GM23338 (cell line): ENCODE data around the gene ARMC9. TPM values are rescaled to one million over a fixed set of nuclear protein-coding genes. Genes with fewer than 3 reads are reported as not detected.
A peak's percentile ranks its signal among the peaks of the same experiment; 100 is the strongest.

Experiments used
- ATAC-seq: fragments of 200-7000 bp; cut with Tn5 transposase; 3 replicates; pipeline ENCODE4 v1.9.1; 2020
- DNase-seq: peaks from one replicate; pipeline ENCODE4 v3.0.0-alpha.2; 2015; ENCODE audit warnings: low spot score
- H2AFZ ChIP-seq: fragments of 200-600 bp; sonication (generic); 2 replicates; pipeline ENCODE4 v1.8.0; 2016; ENCODE audit warnings: antibody characterized with exemption, mild to moderate bottlenecking, moderate library complexity
- H3F3A ChIP-seq: fragments of 200-600 bp; sonication (generic); replicated peaks from 2 replicates; pipeline ENCODE4 v1.8.0; 2017; ENCODE audit warnings: antibody characterized with exemption, mixed run types, low read depth
- H3K27ac ChIP-seq: fragments of 200-600 bp; sonication (generic); 2 replicates; pipeline ENCODE4 v1.6.1; 2016; ENCODE audit warnings: low read depth
- H3K27me3 ChIP-seq: fragments of 200-600 bp; sonication (generic); 2 replicates; pipeline ENCODE4 v1.8.0; 2016; ENCODE audit warnings: mild to moderate bottlenecking, mixed run types, moderate library complexity; ENCODE audit not compliant: insufficient read depth
- H3K36me3 ChIP-seq: fragments of 200-600 bp; sonication (generic); 2 replicates; pipeline ENCODE4 v1.8.0; 2016; ENCODE audit warnings: mild to moderate bottlenecking; ENCODE audit not compliant: insufficient read depth
- H3K4me1 ChIP-seq: fragments of 200-600 bp; sonication (generic); 2 replicates; pipeline ENCODE4 v1.8.0; 2016; ENCODE audit warnings: mild to moderate bottlenecking, moderate library complexity; ENCODE audit not compliant: insufficient read depth
- H3K4me2 ChIP-seq: fragments of 200-600 bp; sonication (generic); 2 replicates; pipeline ENCODE4 v1.7.1; 2017; ENCODE audit warnings: mixed run types
- H3K4me3 ChIP-seq: fragments of 200-600 bp; sonication (generic); 2 replicates; pipeline ENCODE4 v1.6.1; 2016; ENCODE audit warnings: mixed run types
- H3K79me2 ChIP-seq: fragments of 200-600 bp; sonication (generic); replicated peaks from 2 replicates; pipeline ENCODE4 v1.8.0; 2017; ENCODE audit warnings: mild to moderate bottlenecking; ENCODE audit not compliant: insufficient read depth
- H3K9me2 ChIP-seq: fragments of 200-600 bp; sonication (generic); 2 replicates; pipeline ENCODE4 v1.8.0; 2017; ENCODE audit not compliant: insufficient read depth
- H4K20me1 ChIP-seq: fragments of 200-600 bp; sonication (generic); replicated peaks from 2 replicates; pipeline ENCODE4 v1.8.0; 2017; ENCODE audit warnings: mild to moderate bottlenecking; ENCODE audit not compliant: insufficient read depth
- H3K27ac Mint-ChIP-seq: 2 replicates; pipeline ENCODE4 v1.8.0; 2020; ENCODE audit warnings: inconsistent platforms, mild to moderate bottlenecking, moderate library complexity, mixed read lengths
- H3K27me3 Mint-ChIP-seq: 3 replicates; pipeline ENCODE4 v1.8.0; 2022; ENCODE audit warnings: low read depth, mild to moderate bottlenecking, moderate library complexity, mixed read lengths, inconsistent platforms; ENCODE audit not compliant: insufficient read depth, poor library complexity
- H3K36me3 Mint-ChIP-seq: 3 replicates; pipeline ENCODE4 v1.8.0; 2021; ENCODE audit warnings: low read depth, mild to moderate bottlenecking, inconsistent platforms, moderate library complexity, mixed read lengths
- H3K4me1 Mint-ChIP-seq: 3 replicates; pipeline ENCODE4 v1.8.0; 2020; ENCODE audit warnings: mild to moderate bottlenecking, inconsistent platforms, mixed read lengths
- H3K4me3 Mint-ChIP-seq: 3 replicates; pipeline ENCODE4 v1.8.0; 2021; ENCODE audit warnings: moderate library complexity, mild to moderate bottlenecking, inconsistent platforms, mixed read lengths
- H3K9me3 Mint-ChIP-seq: 3 replicates; pipeline ENCODE4 v1.8.0; 2020; ENCODE audit warnings: moderate library complexity, mild to moderate bottlenecking, inconsistent platforms, mixed read lengths
- CREB1 ChIP-seq: fragments of 250-450 bp; sonication (Bioruptor Pico); IDR thresholded peaks from 2 replicates; pipeline ENCODE4 v1.5.0; 2020; ENCODE audit warnings: low read depth, mild to moderate bottlenecking, moderate library complexity
- EZH2 ChIP-seq: fragments of 200-600 bp; sonication (generic); IDR thresholded peaks from one replicate; pipeline ENCODE4 v1.8.0; 2017; ENCODE audit warnings: antibody characterized with exemption, mild to moderate bottlenecking, low read depth; ENCODE audit not compliant: unreplicated experiment
- EZH2phosphoT487 ChIP-seq: fragments of 200-600 bp; sonication (generic); IDR thresholded peaks from one replicate; pipeline ENCODE4 v1.8.1; 2018; ENCODE audit warnings: antibody characterized with exemption; ENCODE audit not compliant: unreplicated experiment
- POLR2AphosphoS5 ChIP-seq: IDR thresholded peaks from 2 replicates; pipeline ENCODE4 v1.6.1; 2016; ENCODE audit warnings: antibody characterized with exemption, low read depth
- STAT1 ChIP-seq: IDR thresholded peaks from one replicate; pipeline ENCODE4 v1.6.1; 2016; ENCODE audit warnings: antibody characterized with exemption; ENCODE audit not compliant: unreplicated experiment
- ZNF114 ChIP-seq: fragments of 250-450 bp; sonication (Bioruptor Pico); IDR thresholded peaks from 2 replicates; pipeline ENCODE4 v1.5.0; 2020; ENCODE audit warnings: mild to moderate bottlenecking, moderate library complexity
- ZNF331 ChIP-seq: fragments of 250-450 bp; sonication (Bioruptor Pico); IDR thresholded peaks from 2 replicates; pipeline ENCODE4 v1.5.0; 2020; ENCODE audit warnings: low read depth, mild to moderate bottlenecking, moderate library complexity
- polyA plus RNA-seq: library from polyadenylated mRNA; unstranded; fragments of >200 nt; fragmentation: Nextera tagmentation; extraction: Ambion mirVana; gene quantifications from 2 replicates; pipeline ENCODE4 v1.2.1, GENCODE V29; 2016
- total RNA-seq: library from RNA; depleted of rRNA; stranded (reverse); fragments of >200 nt; shearing (Covaris generic); gene quantifications from 2 replicates; pipeline ENCODE4 v1.2.3, GENCODE V29; 2014
- TF ChIP-seq, protein P1 (sequence below), 2 experiments: fragments of 200-600 bp in 1 of 2; sonication (generic) in 1 of 2; conservative IDR thresholded peaks; 2 replicates each; pipeline versions ENCODE4 v1.5.1 to v1.6.1; 2016 to 2017; ENCODE audit warnings: antibody characterized with exemption in 2 of 2, low read depth in 2 of 2, mild to moderate bottlenecking in 2 of 2, moderate library complexity in 1 of 2
- TF ChIP-seq, protein P2 (sequence below): IDR thresholded peaks from one replicate; pipeline ENCODE4 v1.6.1; 2018; ENCODE audit warnings: antibody characterized with exemption; ENCODE audit not compliant: unreplicated experiment
- TF ChIP-seq, protein P3 (sequence below): IDR thresholded peaks from 2 replicates; pipeline ENCODE4 v1.6.1; 2016; ENCODE audit warnings: antibody characterized with exemption

ARMC9 gene
- total and polyA plus RNA-seq, 2 experiments from 2014 or later, result 29.2 to 56.0 TPM

DNA sequence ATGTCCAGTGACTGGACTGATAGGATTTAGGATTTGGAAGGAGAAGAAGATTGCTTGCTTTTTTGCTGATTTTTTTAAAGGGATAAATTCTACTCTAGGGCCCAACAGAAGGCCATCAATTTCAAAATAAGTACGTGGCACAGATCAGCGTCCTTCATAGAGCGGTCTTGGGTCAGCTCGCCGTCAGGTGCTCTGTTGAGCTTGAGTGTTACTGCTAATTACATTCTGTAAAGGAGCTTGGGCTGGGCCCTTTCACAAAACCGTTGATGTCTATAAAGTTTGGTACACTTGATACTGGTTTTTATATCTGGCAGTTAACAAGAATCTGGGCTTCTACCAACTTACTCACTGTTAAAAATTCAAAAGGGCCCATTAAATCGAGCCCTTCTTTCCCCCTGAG is 45.4 kb downstream of the ARMC9 start (continued):
- TF ChIP-seq, protein P1, sequence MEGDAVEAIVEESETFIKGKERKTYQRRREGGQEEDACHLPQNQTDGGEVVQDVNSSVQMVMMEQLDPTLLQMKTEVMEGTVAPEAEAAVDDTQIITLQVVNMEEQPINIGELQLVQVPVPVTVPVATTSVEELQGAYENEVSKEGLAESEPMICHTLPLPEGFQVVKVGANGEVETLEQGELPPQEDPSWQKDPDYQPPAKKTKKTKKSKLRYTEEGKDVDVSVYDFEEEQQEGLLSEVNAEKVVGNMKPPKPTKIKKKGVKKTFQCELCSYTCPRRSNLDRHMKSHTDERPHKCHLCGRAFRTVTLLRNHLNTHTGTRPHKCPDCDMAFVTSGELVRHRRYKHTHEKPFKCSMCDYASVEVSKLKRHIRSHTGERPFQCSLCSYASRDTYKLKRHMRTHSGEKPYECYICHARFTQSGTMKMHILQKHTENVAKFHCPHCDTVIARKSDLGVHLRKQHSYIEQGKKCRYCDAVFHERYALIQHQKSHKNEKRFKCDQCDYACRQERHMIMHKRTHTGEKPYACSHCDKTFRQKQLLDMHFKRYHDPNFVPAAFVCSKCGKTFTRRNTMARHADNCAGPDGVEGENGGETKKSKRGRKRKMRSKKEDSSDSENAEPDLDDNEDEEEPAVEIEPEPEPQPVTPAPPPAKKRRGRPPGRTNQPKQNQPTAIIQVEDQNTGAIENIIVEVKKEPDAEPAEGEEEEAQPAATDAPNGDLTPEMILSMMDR (conservative IDR thresholded peaks at IDR 0.05; ENCODE audit: low read depth in 2 of 2), result no peak
- TF ChIP-seq, protein P2, sequence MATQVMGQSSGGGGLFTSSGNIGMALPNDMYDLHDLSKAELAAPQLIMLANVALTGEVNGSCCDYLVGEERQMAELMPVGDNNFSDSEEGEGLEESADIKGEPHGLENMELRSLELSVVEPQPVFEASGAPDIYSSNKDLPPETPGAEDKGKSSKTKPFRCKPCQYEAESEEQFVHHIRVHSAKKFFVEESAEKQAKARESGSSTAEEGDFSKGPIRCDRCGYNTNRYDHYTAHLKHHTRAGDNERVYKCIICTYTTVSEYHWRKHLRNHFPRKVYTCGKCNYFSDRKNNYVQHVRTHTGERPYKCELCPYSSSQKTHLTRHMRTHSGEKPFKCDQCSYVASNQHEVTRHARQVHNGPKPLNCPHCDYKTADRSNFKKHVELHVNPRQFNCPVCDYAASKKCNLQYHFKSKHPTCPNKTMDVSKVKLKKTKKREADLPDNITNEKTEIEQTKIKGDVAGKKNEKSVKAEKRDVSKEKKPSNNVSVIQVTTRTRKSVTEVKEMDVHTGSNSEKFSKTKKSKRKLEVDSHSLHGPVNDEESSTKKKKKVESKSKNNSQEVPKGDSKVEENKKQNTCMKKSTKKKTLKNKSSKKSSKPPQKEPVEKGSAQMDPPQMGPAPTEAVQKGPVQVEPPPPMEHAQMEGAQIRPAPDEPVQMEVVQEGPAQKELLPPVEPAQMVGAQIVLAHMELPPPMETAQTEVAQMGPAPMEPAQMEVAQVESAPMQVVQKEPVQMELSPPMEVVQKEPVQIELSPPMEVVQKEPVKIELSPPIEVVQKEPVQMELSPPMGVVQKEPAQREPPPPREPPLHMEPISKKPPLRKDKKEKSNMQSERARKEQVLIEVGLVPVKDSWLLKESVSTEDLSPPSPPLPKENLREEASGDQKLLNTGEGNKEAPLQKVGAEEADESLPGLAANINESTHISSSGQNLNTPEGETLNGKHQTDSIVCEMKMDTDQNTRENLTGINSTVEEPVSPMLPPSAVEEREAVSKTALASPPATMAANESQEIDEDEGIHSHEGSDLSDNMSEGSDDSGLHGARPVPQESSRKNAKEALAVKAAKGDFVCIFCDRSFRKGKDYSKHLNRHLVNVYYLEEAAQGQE, result no peak
- TF ChIP-seq POLR2AphosphoS5, result no peak
- TF ChIP-seq, protein P3, sequence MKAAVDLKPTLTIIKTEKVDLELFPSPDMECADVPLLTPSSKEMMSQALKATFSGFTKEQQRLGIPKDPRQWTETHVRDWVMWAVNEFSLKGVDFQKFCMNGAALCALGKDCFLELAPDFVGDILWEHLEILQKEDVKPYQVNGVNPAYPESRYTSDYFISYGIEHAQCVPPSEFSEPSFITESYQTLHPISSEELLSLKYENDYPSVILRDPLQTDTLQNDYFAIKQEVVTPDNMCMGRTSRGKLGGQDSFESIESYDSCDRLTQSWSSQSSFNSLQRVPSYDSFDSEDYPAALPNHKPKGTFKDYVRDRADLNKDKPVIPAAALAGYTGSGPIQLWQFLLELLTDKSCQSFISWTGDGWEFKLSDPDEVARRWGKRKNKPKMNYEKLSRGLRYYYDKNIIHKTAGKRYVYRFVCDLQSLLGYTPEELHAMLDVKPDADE, result no peak
- TF ChIP-seq EZH2, result no peak
- no peak for TF ChIP-seq CREB1 (CRISPR knock-in tag)
- TF ChIP-seq ZNF114 (CRISPR knock-in tag), result no peak
- TF ChIP-seq EZH2phosphoT487, result no peak

DNA sequence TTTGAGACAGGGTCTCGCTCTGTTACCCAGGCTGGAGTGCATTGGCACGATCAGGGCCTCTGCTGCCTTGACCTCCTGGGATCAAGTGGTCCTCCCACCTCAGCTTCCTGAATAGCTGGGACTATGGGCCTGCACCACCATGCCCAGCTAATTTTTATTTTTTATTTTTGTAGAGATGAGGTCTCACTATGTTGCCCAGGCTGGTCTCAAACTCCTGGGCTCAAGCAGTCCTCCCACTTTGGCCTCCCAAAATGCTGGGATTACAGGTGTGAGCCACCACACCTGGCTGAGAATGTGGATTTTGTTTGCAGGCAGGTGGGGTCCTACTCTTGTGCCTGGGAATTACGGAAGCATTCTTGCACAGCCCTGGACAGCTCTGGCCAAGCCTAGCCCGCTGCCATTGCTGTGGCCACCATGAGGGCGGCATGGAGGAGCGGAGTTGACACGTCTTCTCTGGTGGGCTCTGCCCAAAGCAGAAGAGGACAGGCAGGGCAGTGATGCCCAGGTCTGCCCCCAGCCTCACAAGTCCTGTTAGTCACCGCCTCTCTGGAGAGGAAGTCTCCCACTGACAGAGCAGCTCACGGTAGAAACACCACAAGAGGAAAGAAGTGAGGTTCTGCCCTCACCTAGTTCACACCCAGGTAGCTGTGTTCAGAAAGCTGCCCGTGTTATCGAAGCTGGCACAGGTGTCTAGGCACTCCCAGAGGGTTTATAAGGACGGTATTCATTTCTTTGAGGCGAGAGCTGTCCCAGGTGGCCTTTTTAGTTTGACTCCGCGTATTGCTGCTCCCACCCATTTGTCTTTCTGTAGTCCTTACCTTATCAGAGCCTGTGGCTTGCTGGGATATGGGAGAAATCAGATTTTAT is 46.2 kb downstream of the ARMC9 start:
- Mint-ChIP-seq H3K27me3 (peaks cover 4% of the 10 kb centered on the region), H3K36me3 (peaks cover 23% of the 10 kb centered on the region), H3K9me3 (no peaks in the 10 kb centered on the region), H3K27ac (no peak overlapping the region; the same call in 1 of the 2 replicates), H3K4me1 (peaks cover 19% of the 10 kb centered on the region), H3K4me3 (no peak overlapping the region)
- H2AFZ ChIP-seq, result no peak overlapping the region
- no peaks in the 10 kb centered on the region for H3K9me2 ChIP-seq
- H3K79me2 ChIP-seq, result no peaks in the 10 kb centered on the region
- no peaks in the 10 kb centered on the region for H3K4me1 ChIP-seq
- H3K36me3 ChIP-seq, result peaks cover 4% of the 10 kb centered on the region; the same call in 1 of the 2 replicates
- H3F3A ChIP-seq, result 0 out of 2 replicates have a peak, but pooled peaks cover 9% of the 10 kb centered on the region
- DNase-seq (no peak), ATAC-seq (no peak; the same call in 2 of the 3 replicates)
- H4K20me1 ChIP-seq, result no peaks in the 10 kb centered on the region
- no peaks in the 10 kb centered on the region for H3K27me3 ChIP-seq
- no peak overlapping the region for H3K4me2 ChIP-seq
- peak overlapping the region; percentile 59; the same call in 1 of the 2 replicates for H3K27ac ChIP-seq
- no peak overlapping the region for H3K4me3 ChIP-seq
- no peak for TF ChIP-seq CREB1 (CRISPR knock-in tag)
- TF ChIP-seq EZH2, result no peak
- TF ChIP-seq, protein P2, result no peak
- TF ChIP-seq ZNF331, result no peak
- no peak for TF ChIP-seq POLR2AphosphoS5
- TF ChIP-seq, protein P3, result no peak
- no peak for TF ChIP-seq EZH2phosphoT487
- TF ChIP-seq, protein P1 (conservative IDR thresholded peaks at IDR 0.05; ENCODE audit: low read depth in 2 of 2), result no peak
- no peak for TF ChIP-seq STAT1
- no peak for TF ChIP-seq ZNF114 (CRISPR knock-in tag)
